ENCODE results near the gene FRAS1.
"Not testable (repeated sequence)": the region's sequence is repeated elsewhere in the genome, so short reads cannot be mapped to it uniquely, and the experiment has no call there.

Gene FRAS1

GRCh38 chr4:78297116-78297800, 240.1 kb downstream of the FRAS1 start:
- no peak for DNase-seq

GRCh38 chr4:78298618-78299017, 241.5 kb downstream of the FRAS1 start:
- no peak for DNase-seq

GRCh38 chr4:78299565-78299972, 242.4 kb downstream of the FRAS1 start:
- no peak for DNase-seq

GRCh38 chr4:78307263-78307662, 250.1 kb downstream of the FRAS1 start:
- not testable (repeated sequence) for DNase-seq

GRCh38 chr4:78308517-78308916, 251.4 kb downstream of the FRAS1 start:
- DNase-seq: no peak

GRCh38 chr4:78309352-78309751, 252.2 kb downstream of the FRAS1 start:
- no peak for DNase-seq

- no peak for DNase-seq
Observed at GRCh38 chr4:78310007-78310739, 253.1 kb downstream of the FRAS1 start.

- no peak for DNase-seq
Observed at GRCh38 chr4:78310740-78311115, 253.6 kb downstream of the FRAS1 start.

- no peak for DNase-seq
Observed at GRCh38 chr4:78311306-78311705, 254.2 kb downstream of the FRAS1 start.

GRCh38 chr4:78312989-78313753, 256.0 kb downstream of the FRAS1 start:
- no peak for DNase-seq

GRCh38 chr4:78313754-78314120, 256.6 kb downstream of the FRAS1 start:
- no peak for DNase-seq

- DNase-seq: no peak
Observed at GRCh38 chr4:78318126-78318525, 261.0 kb downstream of the FRAS1 start.

- no peak for DNase-seq
Observed at GRCh38 chr4:78320349-78320935, 263.3 kb downstream of the FRAS1 start.

- no peak for DNase-seq
Observed at GRCh38 chr4:78322032-78322431, 264.9 kb downstream of the FRAS1 start.

- DNase-seq: no peak
Observed at GRCh38 chr4:78323439-78323838, 266.3 kb downstream of the FRAS1 start.

GRCh38 chr4:78324625-78325024, 267.5 kb downstream of the FRAS1 start:
- no peak for DNase-seq

GRCh38 chr4:78325271-78326157, 268.4 kb downstream of the FRAS1 start:
- DNase-seq: no peak

GRCh38 chr4:78328591-78328990, 271.5 kb downstream of the FRAS1 start:
- DNase-seq: not testable (repeated sequence)

GRCh38 chr4:78331186-78331585, 274.1 kb downstream of the FRAS1 start:
- DNase-seq: no peak

GRCh38 chr4:78331965-78332364, 274.8 kb downstream of the FRAS1 start:
- no peak for DNase-seq

- DNase-seq: no peak
Observed at GRCh38 chr4:78332976-78333375, 275.9 kb downstream of the FRAS1 start.

Measured in activated CD4-positive, alpha-beta T cell treated with anti-CD3 and anti-CD28 coated beads, Interleukin-2, amount 50 U/mL, for 16 hours (primary cell).